GM12878 (cell line): ENCODE data around the gene ME2. TPM values are rescaled to one million over a fixed set of nuclear protein-coding genes. Genes with fewer than 3 reads are reported as not detected.

Experiments
- CBX5 ChIP-seq: sonication (generic); IDR thresholded peaks from 2 replicates; pipeline ENCODE4 v1.6.1; 2016; ENCODE audit warnings: low read depth, moderate library complexity, mild to moderate bottlenecking, inconsistent platforms
- CREM ChIP-seq: IDR thresholded peaks from 2 replicates; pipeline ENCODE4 v1.6.1; 2014; ENCODE audit warnings: antibody characterized with exemption, low read depth
- EP300 ChIP-seq, 2 experiments: fragments of 150-350 bp in 1 of 2; IDR thresholded peaks; 2 replicates each; pipeline ENCODE4 v1.6.1; 2011 to 2012; ENCODE audit warnings: low read depth in 2 of 2, low read length in 2 of 2, borderline replicate concordance in 1 of 2, improper control_type of control experiment in 1 of 2, inconsistent platforms in 1 of 2; ENCODE audit not compliant: control insufficient read depth in 1 of 2
- EZH2 ChIP-seq: IDR thresholded peaks from 2 replicates; pipeline ENCODE4 v1.6.1; 2012; ENCODE audit warnings: low read depth, mild to moderate bottlenecking, control low read depth, inconsistent platforms, low read length, borderline replicate concordance; ENCODE audit not compliant: control insufficient read depth
- KDM1A ChIP-seq: fragments of 200-600 bp; sonication (generic); IDR thresholded peaks from 2 replicates; pipeline ENCODE4 v1.6.1; 2016; ENCODE audit warnings: borderline replicate concordance
- NR2C1 ChIP-seq: fragments of 450-650 bp; IDR thresholded peaks from 2 replicates; pipeline ENCODE4 v1.6.1; 2017; ENCODE audit warnings: antibody characterized with exemption, mild to moderate bottlenecking, moderate library complexity
- RBBP5 ChIP-seq: fragments of 200-600 bp; sonication (generic); conservative IDR thresholded peaks from 2 replicates; pipeline ENCODE4 v1.6.1; 2016
- SIX5 ChIP-seq: IDR thresholded peaks from 2 replicates; pipeline ENCODE4 v1.6.1; 2011; ENCODE audit warnings: mild to moderate bottlenecking, low read depth, low read length, moderate library complexity; ENCODE audit not compliant: severe bottlenecking
- SMAD1 ChIP-seq: fragments of 450-650 bp; IDR thresholded peaks from 2 replicates; pipeline ENCODE4 v1.6.1; 2018; ENCODE audit warnings: mild to moderate bottlenecking, low read depth; ENCODE audit not compliant: partially characterized antibody
- SREBF2 ChIP-seq: IDR thresholded peaks from 2 replicates; pipeline ENCODE4 v1.6.1; 2012; ENCODE audit warnings: mild to moderate bottlenecking, low read length
- SRF ChIP-seq, 2 experiments: IDR thresholded peaks; 2 replicates each; pipeline ENCODE4 v1.6.1; 2011; ENCODE audit warnings: low read depth in 2 of 2, low read length in 2 of 2, mild to moderate bottlenecking in 1 of 2, moderate library complexity in 1 of 2
- TCF12 ChIP-seq: IDR thresholded peaks from 2 replicates; pipeline ENCODE4 v1.6.1; 2011; ENCODE audit warnings: low read depth, mild to moderate bottlenecking, low read length
- TCF3 ChIP-seq: IDR thresholded peaks from 2 replicates; pipeline ENCODE4 v1.6.1; 2012; ENCODE audit warnings: low read depth, mild to moderate bottlenecking, low read length, borderline replicate concordance; ENCODE audit not compliant: insufficient read depth
- TCF7 ChIP-seq: IDR thresholded peaks from 2 replicates; pipeline ENCODE4 v1.6.1; 2014; ENCODE audit warnings: antibody characterized with exemption, borderline replicate concordance
- ZSCAN29 ChIP-seq: fragments of 450-650 bp; IDR thresholded peaks from 2 replicates; pipeline ENCODE4 v1.6.1; 2017; ENCODE audit warnings: mild to moderate bottlenecking, moderate library complexity
- polyA plus RNA-seq, 11 experiments: library from polyadenylated mRNA; depleted of rRNA in 4 of 11; unstranded in 6 of 11; stranded (reverse) in 5 of 11; fragments of >200 nt; fragmentation: Nextera tagmentation in 4 of 11; fragmentation: Illumina TruSeq in 1 of 11; extraction: Ambion mirVana in 4 of 11; extraction: Trizol in 1 of 11; gene quantifications; 1 replicate in 1 of 11; 2 replicates in 10 of 11; pipeline versions ENCODE4 v1.2.1 to v1.2.3, GENCODE V29; 2011 to 2016; ENCODE audit warnings: inconsistent platforms in 2 of 11, missing spikeins in 2 of 11, low read depth in 1 of 11
- total RNA-seq, 4 experiments: library from RNA; depleted of rRNA in 3 of 4; stranded (reverse); fragments of >200 nt in 3 of 4; fragmentation: Illumina TruSeq in 1 of 4; extraction: Trizol in 1 of 4; gene quantifications; 2 replicates each; pipeline versions ENCODE4 v1.2.1 to v1.2.3, GENCODE V29; 2013 to 2021
- TF ChIP-seq, protein P1 (sequence below): fragments of 450-650 bp; formaldehyde crosslinking; IDR thresholded peaks from 2 replicates; pipeline ENCODE4 v1.4.0; 2020; ENCODE audit warnings: mild to moderate bottlenecking, moderate library complexity
- TF ChIP-seq, protein P2 (sequence below): fragments of 450-650 bp; IDR thresholded peaks from 2 replicates; pipeline ENCODE4 v1.6.1; 2016; ENCODE audit warnings: mild to moderate bottlenecking, moderate library complexity, borderline replicate concordance
- TF ChIP-seq, protein P3 (sequence below): fragments of 450-650 bp; IDR thresholded peaks from 2 replicates; pipeline ENCODE4 v1.6.1; 2018; ENCODE audit warnings: mild to moderate bottlenecking, low read depth, moderate library complexity; ENCODE audit not compliant: partially characterized antibody

Gene ME2
- total and polyA plus RNA-seq, 10 of the 15 experiments (the other 5 are each of a cell fraction or from before 2014, with no cell fraction given) = 41.3 to 155 (median 133) TPM

DNA sequence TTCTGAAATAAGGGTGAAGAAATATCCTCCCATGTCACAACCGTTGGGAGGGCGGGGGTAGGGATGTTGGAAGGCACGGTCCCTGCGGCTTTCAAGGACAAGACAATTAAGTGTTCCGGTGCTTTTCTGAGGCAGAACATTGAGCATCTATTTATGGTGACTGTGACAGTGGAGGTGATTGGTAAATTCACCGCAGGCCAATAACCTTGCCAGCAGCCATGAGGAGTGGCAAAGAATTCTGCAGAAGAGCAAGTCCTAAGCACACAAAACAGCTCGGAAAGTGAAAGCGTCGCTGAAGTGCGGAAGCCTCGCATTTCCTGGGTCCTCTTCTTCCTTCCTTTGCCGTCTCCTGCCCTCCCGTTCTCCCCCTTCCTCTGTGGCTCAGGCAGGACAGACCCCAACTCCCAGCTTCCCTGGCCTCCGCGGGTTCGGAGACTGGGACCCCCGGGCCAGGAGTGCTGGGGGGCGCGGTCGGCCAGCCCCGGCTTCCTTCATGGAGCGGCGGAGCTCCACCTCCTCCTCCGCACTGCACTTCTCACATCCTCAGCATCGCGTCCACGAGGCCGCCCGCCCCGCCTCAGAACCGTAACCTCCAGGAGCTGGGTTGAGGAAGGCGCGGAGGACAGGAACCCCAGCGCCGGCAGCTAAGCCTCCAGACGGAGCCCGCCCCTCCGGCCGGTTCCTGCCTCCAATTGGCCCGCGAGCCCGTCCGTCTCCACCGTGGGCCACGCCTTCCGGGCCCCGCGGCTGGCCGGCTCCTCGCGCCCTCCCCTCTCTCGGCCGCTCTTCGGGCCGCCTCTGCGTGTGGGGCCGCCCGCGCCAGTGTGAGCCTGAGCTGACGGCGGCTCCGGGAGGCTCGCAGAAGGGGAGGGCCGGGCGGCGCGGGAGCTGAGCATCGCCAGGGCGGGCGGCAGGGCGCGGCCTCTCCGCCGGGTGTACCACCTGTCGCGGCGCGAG, at the start of gene ME2 (continued):
- peak; percentile 50; the same call in 1 of the 2 replicates for TF ChIP-seq TCF3
- no peak for TF ChIP-seq EZH2
- TF ChIP-seq, protein P1, sequence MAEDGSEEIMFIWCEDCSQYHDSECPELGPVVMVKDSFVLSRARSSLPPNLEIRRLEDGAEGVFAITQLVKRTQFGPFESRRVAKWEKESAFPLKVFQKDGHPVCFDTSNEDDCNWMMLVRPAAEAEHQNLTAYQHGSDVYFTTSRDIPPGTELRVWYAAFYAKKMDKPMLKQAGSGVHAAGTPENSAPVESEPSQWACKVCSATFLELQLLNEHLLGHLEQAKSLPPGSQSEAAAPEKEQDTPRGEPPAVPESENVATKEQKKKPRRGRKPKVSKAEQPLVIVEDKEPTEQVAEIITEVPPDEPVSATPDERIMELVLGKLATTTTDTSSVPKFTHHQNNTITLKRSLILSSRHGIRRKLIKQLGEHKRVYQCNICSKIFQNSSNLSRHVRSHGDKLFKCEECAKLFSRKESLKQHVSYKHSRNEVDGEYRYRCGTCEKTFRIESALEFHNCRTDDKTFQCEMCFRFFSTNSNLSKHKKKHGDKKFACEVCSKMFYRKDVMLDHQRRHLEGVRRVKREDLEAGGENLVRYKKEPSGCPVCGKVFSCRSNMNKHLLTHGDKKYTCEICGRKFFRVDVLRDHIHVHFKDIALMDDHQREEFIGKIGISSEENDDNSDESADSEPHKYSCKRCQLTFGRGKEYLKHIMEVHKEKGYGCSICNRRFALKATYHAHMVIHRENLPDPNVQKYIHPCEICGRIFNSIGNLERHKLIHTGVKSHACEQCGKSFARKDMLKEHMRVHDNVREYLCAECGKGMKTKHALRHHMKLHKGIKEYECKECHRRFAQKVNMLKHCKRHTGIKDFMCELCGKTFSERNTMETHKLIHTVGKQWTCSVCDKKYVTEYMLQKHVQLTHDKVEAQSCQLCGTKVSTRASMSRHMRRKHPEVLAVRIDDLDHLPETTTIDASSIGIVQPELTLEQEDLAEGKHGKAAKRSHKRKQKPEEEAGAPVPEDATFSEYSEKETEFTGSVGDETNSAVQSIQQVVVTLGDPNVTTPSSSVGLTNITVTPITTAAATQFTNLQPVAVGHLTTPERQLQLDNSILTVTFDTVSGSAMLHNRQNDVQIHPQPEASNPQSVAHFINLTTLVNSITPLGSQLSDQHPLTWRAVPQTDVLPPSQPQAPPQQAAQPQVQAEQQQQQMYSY (CRISPR knock-in tag) = no peak
- TF ChIP-seq ZSCAN29 = peak; percentile 34; the same call in 1 of the 2 replicates
- TF ChIP-seq TCF12 = no peak
- no peak for TF ChIP-seq SREBF2
- no peak for TF ChIP-seq SMAD1
- no peak for TF ChIP-seq KDM1A
- TF ChIP-seq TCF7 = no peak
- TF ChIP-seq NR2C1 = 0 out of 2 replicates have a peak, but pooled peaks have one; percentile 28
- TF ChIP-seq SIX5 = no peak
- TF ChIP-seq, protein P2, sequence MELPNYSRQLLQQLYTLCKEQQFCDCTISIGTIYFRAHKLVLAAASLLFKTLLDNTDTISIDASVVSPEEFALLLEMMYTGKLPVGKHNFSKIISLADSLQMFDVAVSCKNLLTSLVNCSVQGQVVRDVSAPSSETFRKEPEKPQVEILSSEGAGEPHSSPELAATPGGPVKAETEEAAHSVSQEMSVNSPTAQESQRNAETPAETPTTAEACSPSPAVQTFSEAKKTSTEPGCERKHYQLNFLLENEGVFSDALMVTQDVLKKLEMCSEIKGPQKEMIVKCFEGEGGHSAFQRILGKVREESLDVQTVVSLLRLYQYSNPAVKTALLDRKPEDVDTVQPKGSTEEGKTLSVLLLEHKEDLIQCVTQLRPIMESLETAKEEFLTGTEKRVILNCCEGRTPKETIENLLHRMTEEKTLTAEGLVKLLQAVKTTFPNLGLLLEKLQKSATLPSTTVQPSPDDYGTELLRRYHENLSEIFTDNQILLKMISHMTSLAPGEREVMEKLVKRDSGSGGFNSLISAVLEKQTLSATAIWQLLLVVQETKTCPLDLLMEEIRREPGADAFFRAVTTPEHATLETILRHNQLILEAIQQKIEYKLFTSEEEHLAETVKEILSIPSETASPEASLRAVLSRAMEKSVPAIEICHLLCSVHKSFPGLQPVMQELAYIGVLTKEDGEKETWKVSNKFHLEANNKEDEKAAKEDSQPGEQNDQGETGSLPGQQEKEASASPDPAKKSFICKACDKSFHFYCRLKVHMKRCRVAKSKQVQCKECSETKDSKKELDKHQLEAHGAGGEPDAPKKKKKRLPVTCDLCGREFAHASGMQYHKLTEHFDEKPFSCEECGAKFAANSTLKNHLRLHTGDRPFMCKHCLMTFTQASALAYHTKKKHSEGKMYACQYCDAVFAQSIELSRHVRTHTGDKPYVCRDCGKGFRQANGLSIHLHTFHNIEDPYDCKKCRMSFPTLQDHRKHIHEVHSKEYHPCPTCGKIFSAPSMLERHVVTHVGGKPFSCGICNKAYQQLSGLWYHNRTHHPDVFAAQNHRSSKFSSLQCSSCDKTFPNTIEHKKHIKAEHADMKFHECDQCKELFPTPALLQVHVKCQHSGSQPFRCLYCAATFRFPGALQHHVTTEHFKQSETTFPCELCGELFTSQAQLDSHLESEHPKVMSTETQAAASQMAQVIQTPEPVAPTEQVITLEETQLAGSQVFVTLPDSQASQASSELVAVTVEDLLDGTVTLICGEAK = peak; percentile 52; the same call in 1 of the 2 replicates
- no peak; the same call in 1 of the 2 replicates for TF ChIP-seq CREM
- TF ChIP-seq SRF (IDR thresholded peaks at IDR 0.05; ENCODE audit: low read depth in 2 of 2, low read length in 2 of 2) = no peak
- TF ChIP-seq RBBP5 = no peak
- TF ChIP-seq, protein P3, sequence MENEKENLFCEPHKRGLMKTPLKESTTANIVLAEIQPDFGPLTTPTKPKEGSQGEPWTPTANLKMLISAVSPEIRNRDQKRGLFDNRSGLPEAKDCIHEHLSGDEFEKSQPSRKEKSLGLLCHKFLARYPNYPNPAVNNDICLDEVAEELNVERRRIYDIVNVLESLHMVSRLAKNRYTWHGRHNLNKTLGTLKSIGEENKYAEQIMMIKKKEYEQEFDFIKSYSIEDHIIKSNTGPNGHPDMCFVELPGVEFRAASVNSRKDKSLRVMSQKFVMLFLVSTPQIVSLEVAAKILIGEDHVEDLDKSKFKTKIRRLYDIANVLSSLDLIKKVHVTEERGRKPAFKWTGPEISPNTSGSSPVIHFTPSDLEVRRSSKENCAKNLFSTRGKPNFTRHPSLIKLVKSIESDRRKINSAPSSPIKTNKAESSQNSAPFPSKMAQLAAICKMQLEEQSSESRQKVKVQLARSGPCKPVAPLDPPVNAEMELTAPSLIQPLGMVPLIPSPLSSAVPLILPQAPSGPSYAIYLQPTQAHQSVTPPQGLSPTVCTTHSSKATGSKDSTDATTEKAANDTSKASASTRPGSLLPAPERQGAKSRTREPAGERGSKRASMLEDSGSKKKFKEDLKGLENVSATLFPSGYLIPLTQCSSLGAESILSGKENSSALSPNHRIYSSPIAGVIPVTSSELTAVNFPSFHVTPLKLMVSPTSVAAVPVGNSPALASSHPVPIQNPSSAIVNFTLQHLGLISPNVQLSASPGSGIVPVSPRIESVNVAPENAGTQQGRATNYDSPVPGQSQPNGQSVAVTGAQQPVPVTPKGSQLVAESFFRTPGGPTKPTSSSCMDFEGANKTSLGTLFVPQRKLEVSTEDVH = no peak
- no peak for TF ChIP-seq EP300 (IDR thresholded peaks at IDR 0.05; ENCODE audit: borderline replicate concordance in 1 of 2, control insufficient read depth in 1 of 2, low read depth in 2 of 2, low read length in 2 of 2)
- no peak for TF ChIP-seq CBX5
